Rectal smooth muscle tissue (tissue), 1 donor: ENCODE results near the gene IL1RAPL1.

ENCODE experiments used
- H3K27ac ChIP-seq: one replicate; pipeline ENCODE4 v1.7.0; 2013; ENCODE audit warnings: low read depth, low read length, inconsistent platforms
- H3K27me3 ChIP-seq: one replicate; pipeline ENCODE4 v1.7.0; 2013; ENCODE audit warnings: low read length; ENCODE audit not compliant: control insufficient read depth, insufficient read depth
- H3K36me3 ChIP-seq: one replicate; pipeline ENCODE4 v1.7.0; 2013; ENCODE audit warnings: low read length; ENCODE audit not compliant: control insufficient read depth, insufficient read depth
- H3K4me1 ChIP-seq: one replicate; pipeline ENCODE4 v1.7.0; 2013; ENCODE audit warnings: low read length; ENCODE audit not compliant: control insufficient read depth, insufficient read depth
- H3K4me3 ChIP-seq: one replicate; pipeline ENCODE4 v1.7.0; 2013; ENCODE audit warnings: low read length
- H3K9ac ChIP-seq: one replicate; pipeline ENCODE4 v1.7.0; 2013; ENCODE audit warnings: low read length

The IL1RAPL1 gene

DNA sequence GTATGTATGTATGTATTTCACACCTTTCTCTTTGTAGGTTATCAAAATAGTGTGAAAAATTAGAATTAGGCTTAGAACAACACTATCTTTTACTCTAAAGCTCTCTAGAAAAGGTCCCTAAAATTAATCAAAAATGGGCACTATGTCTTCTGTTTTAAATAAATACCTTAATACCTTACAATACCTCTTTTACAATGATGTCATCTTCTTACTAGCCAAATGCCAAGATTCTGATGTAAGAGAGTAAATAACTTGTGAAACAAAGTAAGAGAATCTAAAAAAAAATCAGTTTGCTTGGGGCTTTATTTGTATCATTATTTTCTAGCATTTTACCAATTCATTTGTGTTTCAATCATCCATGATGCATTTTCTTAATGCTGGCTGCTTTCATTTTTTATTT lies 1225.9 kb downstream of the IL1RAPL1 start:
- Histone ChIP-seq H3K36me3 (no peaks in the 10 kb centered on the region), H3K9ac (no peak overlapping the region), H3K27ac (no peak overlapping the region), H3K4me3 (no peak overlapping the region), H3K4me1 (no peaks in the 10 kb centered on the region), H3K27me3 (no peaks in the 10 kb centered on the region)

DNA sequence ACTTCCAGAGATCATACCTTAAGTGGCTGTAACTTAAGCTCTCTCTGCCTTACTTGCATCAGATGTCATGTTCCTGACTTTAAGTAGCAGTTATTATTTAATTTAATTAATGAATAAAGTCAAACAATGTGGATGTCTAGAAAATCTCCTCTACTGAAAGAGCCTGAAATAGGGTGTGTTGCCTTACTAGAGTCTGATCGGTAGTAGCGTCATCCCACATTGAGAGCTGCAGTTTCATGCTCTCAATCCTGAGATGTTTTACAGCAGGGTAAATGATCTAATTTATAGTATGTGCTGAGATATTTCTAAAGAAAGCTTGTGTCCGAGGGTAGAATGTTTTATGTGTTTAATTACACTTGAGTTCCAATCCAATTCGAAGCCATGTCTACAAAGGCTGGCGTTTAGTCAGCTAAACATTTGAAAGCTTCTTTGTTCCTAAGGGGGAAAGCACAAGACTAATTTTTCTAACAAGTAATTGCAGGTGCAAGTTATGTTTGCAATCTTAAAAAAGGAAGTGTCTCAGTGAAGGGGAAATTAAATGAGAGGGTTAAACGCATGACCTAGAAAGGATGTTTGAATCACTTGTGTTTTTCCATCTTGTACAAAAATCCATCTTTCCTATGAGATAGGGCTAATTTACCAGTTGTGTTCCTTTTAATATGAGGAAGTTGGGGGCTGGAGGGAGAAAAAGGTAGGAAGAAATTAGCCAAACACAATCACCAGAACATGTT lies 1237.1 kb downstream of the IL1RAPL1 start:
- Histone ChIP-seq H3K4me3 (no peak overlapping the region), H3K36me3 (no peaks in the 10 kb centered on the region), H3K4me1 (no peaks in the 10 kb centered on the region), H3K27me3 (no peaks in the 10 kb centered on the region), H3K9ac (no peak overlapping the region), H3K27ac (no peak overlapping the region)

DNA sequence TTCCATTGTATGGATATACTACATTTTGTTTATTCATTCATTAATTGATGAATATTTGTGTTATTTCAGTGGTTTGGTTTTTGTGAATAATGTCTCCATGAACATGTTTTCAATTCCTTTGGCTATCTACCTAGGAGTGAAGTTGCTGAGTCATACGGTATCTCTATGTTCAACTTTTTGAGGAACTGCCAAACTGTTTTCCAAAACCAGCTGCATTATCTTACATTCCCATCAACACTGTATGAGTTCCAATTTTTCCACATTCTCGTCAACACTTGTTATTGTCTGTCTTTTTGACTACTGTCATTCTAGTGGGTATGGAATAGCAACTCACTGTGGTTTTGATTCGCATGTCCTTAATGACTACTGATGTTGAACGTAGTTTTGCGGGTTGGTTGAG lies 1239.5 kb downstream of the IL1RAPL1 start:
- H3K27ac ChIP-seq, result no peak overlapping the region
- no peak overlapping the region for H3K9ac ChIP-seq
- no peak overlapping the region for H3K4me3 ChIP-seq
- H3K36me3 ChIP-seq, result no peaks in the 10 kb centered on the region
- H3K4me1 ChIP-seq, result no peaks in the 10 kb centered on the region
- no peaks in the 10 kb centered on the region for H3K27me3 ChIP-seq

DNA sequence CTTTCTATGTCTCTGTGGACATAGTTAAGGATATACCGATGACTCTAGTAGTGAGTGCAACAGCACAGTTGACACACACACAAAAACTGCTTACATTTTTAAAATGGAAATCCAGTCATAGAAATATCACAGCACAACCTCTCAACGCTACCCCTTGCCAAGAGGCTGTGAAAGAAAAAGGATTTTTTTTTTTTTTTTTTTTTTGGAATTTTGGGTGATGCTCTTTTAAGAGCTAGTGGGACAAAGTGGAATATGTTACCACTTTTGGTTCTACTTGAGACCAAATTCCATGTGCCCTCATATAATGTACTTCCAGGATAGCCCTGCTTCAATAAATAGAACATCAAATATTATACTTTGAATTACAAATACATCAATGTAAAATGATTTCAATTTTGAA lies 1247.1 kb downstream of the IL1RAPL1 start:
- Histone ChIP-seq H3K27ac (no peak overlapping the region), H3K36me3 (no peaks in the 10 kb centered on the region), H3K4me1 (no peaks in the 10 kb centered on the region), H3K4me3 (no peak overlapping the region), H3K27me3 (no peaks in the 10 kb centered on the region), H3K9ac (no peak overlapping the region)

DNA sequence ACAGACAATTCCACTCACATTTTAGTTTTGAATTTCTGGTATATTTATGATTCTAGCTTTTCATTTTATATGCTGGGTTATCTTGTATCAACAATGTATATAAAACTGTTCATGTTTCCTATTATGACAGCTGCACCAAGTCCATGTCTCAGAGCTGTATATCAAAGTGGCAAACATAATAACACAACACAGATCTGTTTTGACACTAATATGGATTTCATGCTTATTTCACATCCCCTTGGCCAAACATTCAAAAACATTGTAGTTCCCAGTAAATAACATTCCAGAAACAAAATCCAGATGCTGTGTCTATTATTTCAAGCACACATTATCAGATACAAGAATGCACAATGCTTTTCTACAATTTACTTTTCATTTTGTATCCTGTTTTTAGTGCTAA lies 1247.5 kb downstream of the IL1RAPL1 start:
- Histone ChIP-seq H3K4me1 (no peaks in the 10 kb centered on the region), H3K27me3 (no peaks in the 10 kb centered on the region), H3K9ac (no peak overlapping the region), H3K4me3 (no peak overlapping the region), H3K27ac (no peak overlapping the region), H3K36me3 (no peaks in the 10 kb centered on the region)

DNA sequence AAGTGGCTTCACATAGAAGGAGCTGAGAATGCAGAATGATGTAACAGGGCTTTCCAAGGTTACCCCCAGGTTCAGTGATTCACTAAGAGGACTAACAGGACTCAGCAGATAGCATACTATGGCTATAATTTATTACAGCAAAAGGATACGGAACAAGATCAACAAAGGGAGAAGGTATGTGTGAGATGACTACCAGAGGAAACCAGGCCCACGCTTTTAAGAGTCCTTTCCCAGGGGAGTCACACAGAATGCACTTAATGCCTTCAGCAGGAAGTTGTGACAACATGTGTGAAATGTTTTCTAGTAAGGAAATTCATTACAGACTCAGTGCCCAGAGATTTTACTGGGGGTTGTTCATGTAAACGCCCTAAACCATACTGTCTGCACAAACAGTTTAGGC lies 1254.5 kb downstream of the IL1RAPL1 start:
- H3K36me3 ChIP-seq, result no peaks in the 10 kb centered on the region
- no peak overlapping the region for H3K27ac ChIP-seq
- H3K27me3 ChIP-seq, result no peaks in the 10 kb centered on the region
- no peak overlapping the region for H3K4me3 ChIP-seq
- H3K9ac ChIP-seq, result no peak overlapping the region
- no peaks in the 10 kb centered on the region for H3K4me1 ChIP-seq

DNA sequence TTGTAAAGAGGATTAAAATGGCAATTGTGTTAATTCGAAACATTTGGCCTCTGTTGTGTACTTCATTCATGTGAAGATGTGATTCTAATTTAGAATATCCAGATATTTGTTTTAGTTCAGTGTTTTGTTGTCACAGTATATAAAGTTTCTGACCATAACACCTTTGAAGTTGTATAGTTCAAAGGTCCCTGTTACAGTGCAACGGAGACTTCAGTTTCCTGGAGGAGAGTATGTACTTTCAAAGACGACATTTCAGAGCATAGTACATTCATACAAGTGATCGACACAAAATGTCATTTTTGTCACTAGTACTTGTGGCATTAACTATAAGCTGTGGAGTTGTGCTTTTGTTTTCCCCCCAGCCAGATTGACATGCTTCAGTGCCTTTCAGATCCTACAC lies 1255.3 kb downstream of the IL1RAPL1 start:
- Histone ChIP-seq H3K27ac (no peak overlapping the region), H3K9ac (no peak overlapping the region), H3K4me3 (no peak overlapping the region)

DNA sequence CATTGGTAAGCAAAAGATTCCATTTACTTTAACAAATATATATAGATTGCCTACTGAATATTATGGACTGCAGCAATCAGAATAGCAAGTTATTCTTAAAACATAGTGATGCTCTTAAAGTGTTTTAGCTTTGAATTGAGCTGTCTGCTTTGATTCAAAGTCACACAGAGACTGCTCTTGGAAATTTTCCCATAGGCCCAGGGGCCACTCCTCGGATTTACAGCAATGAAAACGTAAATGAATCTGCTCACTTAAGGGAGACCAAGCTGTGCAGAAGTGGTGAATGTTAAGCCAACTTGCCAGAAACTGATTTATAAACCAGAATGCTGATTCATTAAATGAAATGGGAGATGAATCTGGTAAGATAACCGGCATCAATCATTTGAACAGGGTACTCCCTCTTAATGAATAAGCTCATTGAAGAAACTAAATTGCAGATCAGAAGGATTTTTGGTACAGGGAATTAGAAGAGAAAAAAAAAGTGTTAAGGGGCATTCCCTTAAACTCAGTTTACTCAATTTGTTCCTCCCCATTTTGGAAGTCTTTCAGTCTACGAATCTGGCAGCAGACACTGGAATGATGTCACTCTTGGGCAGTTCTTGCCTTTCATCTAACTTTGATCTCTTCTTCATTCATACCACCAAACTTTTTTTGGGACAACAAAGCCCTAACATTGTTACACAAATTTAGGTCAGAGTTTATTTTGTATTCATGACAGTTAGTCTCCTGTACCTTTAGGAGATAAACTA lies 1264.8 kb downstream of the IL1RAPL1 start:
- Histone ChIP-seq H3K36me3 (no peaks in the 10 kb centered on the region), H3K27me3 (no peaks in the 10 kb centered on the region), H3K4me1 (no peaks in the 10 kb centered on the region), H3K27ac (no peak overlapping the region), H3K9ac (no peak overlapping the region), H3K4me3 (no peak overlapping the region)

More for the DNA sequence above, 1255.3 kb downstream of the IL1RAPL1 start:
- Histone ChIP-seq H3K4me1 (no peaks in the 10 kb centered on the region), H3K27me3 (no peaks in the 10 kb centered on the region), H3K36me3 (no peaks in the 10 kb centered on the region)

DNA sequence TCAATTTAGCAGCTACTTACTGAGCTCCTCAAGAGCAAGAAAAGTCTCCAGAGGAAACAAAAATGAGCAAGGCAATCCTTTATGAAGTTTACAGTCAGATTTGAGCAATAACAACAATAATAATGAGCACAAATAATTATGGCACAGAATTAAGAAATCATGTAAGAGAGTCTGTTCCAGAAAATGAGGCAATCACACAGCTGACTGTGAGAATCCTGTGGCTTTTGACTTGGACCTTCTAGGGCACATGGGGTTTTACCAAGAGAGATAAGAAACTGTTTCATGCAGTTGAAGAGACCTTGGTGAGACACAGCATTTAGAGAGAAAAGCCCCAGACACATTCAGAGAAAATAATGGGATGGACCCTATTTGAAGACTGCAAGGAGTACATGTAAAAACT lies 1265.5 kb downstream of the IL1RAPL1 start:
- no peak overlapping the region for H3K9ac ChIP-seq
- no peaks in the 10 kb centered on the region for H3K36me3 ChIP-seq
- H3K27me3 ChIP-seq, result no peaks in the 10 kb centered on the region
- H3K27ac ChIP-seq, result no peak overlapping the region
- no peaks in the 10 kb centered on the region for H3K4me1 ChIP-seq
- no peak overlapping the region for H3K4me3 ChIP-seq

DNA sequence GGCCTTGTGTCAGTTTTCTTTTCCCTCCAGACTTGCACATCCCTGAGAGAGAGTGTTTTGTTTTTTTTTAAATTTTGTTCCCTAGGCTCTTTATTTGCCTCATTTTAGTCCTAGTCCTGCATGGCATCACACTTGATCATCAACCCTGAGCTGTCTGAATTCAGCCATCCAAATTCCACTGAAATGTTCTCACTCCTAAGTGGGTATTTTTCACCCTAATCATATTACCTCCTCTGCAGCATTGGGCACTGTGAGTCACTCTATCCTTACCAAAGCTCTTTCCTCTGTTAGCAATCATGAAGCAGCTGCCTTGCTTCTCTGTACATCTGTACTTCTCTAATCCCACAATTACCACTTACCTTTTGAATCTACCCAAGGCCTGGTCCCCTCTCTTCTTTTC lies 1271.5 kb downstream of the IL1RAPL1 start:
- H3K4me1 ChIP-seq, result no peaks in the 10 kb centered on the region
- no peak overlapping the region for H3K4me3 ChIP-seq
- no peak overlapping the region for H3K9ac ChIP-seq
- no peaks in the 10 kb centered on the region for H3K27me3 ChIP-seq
- H3K27ac ChIP-seq, result no peak overlapping the region
- H3K36me3 ChIP-seq, result no peaks in the 10 kb centered on the region

DNA sequence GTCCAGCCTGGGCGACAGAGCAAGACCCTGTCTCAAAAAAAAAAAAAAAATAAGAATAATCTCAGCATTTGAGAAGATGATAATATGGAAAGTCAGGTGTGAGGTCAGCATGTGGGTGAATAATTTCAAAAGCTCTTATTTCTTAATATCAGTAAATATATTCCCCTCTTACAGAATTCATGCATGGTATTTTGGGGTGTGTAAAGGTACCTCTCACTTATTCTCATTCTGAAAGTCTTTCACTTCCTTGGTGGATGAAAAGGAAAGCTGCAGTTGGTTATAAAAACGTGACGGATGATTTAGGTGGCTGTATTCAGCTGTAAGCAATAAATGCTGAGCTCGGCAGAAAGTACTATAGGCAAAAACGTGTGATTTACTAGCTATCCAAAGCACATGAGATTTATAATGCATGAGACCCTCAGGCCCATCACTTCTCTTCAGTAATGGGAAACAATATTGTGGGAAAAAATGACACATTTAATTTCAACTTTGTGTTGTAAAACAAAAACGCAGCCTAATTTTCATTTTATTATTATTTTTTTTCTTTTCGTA lies 1275.0 kb downstream of the IL1RAPL1 start:
- Histone ChIP-seq H3K27ac (no peak overlapping the region), H3K36me3 (no peaks in the 10 kb centered on the region), H3K9ac (no peak overlapping the region), H3K4me1 (no peaks in the 10 kb centered on the region), H3K27me3 (no peaks in the 10 kb centered on the region), H3K4me3 (no peak overlapping the region)

DNA sequence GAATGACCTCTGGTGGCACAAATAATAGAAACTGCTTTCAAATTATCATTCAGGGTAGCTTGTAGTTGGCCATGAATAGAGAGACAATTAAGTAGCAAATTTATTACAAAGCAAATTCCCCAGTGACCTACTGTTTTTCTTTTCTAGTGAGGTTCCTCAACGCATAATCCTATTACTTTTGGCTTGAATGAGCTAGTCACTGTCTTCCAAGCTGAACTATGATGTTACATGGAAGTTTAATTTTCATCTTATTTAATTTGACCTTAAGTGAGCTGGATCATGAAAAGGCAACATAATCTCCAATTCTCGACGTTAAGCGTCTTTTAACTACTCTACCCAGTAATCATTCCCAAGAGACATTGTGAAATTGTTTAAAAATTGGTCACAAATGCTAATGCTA lies 1280.7 kb downstream of the IL1RAPL1 start:
- Histone ChIP-seq H3K4me1 (no peaks in the 10 kb centered on the region), H3K9ac (no peak overlapping the region), H3K27me3 (no peaks in the 10 kb centered on the region), H3K36me3 (no peaks in the 10 kb centered on the region), H3K27ac (no peak overlapping the region), H3K4me3 (no peak overlapping the region)

DNA sequence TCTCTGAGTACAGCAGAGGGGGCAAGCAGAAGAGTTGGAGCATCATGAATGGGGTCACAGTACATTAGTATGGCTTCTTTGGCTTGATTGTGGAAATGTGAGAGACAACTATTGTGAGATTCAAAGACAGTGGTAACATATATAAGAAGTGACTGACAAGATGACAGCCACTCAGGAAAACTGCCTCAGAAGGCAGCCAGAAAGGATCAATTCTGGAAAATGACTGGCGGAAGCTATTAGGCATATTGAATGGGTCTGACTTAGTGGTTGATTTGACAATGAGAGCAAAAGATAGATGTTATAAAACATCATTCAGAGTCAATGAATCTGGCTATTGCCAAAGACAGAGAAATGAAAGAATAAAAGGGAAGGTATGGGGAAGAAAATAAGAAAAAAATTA lies 1282.6 kb downstream of the IL1RAPL1 start:
- H3K4me3 ChIP-seq, result no peak overlapping the region
- no peaks in the 10 kb centered on the region for H3K4me1 ChIP-seq
- no peak overlapping the region for H3K27ac ChIP-seq
- H3K27me3 ChIP-seq, result no peaks in the 10 kb centered on the region
- no peak overlapping the region for H3K9ac ChIP-seq
- H3K36me3 ChIP-seq, result no peaks in the 10 kb centered on the region
